Fibroblast of skin of left biceps (primary cell): ENCODE data around the gene ADRB2.

Source experiments
- DNase-seq, 2 experiments: peaks; one replicate each; pipeline ENCODE4 v3.0.0-alpha.2; 2013; ENCODE audit warnings: low read depth in 2 of 2

Gene ADRB2

DNA sequence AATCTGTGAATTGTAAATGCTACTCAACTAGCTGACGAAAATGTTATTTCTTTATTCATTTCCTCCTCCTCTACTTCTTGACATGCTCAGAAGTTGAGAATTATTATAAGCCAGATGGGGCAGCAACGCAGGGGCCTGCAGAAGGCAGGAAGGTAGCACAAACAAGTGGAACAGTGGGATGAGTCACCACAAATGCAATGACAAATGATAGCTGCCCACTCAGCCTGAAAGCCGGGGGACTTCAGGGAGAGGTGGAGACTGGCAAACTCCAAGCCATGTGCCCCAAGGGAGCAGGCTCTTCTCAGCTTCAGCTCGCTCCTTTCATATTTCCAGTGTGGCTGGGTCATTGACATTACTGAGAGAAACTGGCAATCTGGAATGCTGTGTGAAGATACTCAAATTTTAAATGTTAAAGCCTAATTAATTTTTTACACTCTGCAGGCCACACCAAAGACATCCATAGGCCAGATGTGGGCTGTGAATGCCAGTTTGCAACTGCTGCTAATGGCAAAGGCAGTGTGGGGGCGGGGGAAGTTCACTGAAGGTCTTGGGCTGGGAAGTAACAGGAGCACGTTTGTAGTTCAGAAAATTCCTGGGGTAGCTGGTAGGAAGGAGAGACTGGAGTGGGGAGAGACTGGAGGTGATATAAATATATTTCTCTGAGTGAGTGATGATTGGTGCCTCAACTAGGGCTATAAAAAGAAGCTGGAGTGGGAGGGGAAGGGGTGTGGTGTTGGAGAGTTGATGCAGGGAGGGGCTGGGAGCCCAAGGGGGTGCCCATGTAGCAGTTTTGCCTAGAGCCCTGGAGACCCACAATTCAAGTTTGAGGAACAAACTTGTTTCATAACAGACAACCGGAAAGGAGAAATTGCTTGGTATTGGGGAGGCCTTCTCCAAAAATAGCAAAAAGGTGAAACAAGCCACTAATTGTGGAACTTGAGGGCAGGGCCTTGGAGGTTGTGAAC is 20.8 kb upstream of the ADRB2 start:
- DNase-seq: no peak

DNA sequence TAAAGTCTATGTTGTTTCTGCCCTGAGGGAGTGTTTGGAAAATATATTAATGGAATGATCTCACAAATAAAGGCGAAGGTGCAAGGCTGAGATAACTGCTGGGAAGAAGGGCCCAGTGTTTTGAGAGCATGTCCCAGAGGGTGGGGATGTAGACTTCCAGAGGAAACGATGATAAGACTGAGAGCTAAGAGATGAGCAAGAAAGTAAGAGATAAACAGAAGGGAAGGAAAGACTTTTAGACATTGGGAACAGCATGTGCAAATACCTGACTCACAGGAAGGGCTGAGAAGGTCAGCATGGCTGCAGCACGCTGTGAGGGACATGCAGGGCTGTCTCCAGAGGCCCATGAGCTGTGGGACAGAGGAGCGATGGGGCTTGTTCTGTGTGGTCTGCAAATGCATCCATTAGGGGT is 19.9 kb upstream of the ADRB2 start:
- no peak for DNase-seq

DNA sequence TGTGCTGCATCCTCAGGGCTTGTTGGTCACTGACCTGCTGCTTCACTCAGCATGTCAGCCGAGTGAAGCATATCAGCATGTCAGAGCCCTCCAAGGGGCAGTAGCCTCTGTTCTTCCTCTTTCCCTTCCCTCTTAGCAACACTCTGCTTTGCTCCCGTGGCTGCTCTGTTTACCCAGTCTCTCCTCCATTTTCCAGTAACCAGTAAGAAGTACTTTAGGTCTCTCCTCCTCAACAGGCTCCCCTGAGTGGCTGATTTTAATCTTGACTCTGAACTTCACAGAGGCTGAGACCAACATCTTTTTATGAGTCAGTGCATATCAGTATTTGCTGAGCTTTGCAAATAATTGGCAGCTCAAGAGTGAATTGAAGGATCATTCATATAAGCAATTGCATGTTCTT is 18.6 kb upstream of the ADRB2 start:
- DNase-seq: no peak

DNA sequence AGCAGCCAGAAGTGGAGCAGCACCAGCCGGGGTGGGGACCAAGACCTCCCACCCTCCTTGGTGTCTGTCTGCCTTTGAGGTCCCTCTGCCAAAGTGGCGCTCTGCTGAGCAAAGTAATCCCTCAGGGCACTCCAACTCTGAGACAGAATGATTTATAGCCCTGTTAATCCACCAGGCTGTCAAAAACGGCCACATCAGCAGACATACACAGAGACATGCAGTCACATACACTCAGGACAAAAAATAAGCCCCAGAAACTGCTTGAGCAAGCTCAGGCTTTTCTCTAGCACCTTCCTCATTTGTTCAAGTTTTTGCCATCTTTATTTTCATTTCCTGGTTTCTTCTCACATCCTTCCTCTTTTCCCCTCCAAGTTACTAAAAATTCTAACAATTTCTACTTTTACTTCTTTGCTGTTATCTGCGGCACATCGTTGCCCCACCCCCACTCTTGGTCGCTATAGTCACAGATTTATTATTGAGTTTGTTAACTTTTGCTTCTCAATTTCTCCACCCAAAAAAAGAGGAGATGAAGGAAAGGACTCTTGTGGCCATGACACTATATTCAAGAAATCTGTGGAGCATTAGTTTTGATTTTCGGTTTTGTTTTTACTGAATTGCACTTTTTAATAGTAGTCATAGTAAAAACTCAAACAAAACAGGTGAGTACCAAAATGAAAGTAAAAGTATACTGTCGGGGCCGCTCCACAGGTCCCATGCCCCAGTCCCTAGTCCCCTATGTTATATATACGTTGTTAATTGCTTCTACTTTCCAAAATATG is 17.4 kb upstream of the ADRB2 start:
- no peak for DNase-seq

DNA sequence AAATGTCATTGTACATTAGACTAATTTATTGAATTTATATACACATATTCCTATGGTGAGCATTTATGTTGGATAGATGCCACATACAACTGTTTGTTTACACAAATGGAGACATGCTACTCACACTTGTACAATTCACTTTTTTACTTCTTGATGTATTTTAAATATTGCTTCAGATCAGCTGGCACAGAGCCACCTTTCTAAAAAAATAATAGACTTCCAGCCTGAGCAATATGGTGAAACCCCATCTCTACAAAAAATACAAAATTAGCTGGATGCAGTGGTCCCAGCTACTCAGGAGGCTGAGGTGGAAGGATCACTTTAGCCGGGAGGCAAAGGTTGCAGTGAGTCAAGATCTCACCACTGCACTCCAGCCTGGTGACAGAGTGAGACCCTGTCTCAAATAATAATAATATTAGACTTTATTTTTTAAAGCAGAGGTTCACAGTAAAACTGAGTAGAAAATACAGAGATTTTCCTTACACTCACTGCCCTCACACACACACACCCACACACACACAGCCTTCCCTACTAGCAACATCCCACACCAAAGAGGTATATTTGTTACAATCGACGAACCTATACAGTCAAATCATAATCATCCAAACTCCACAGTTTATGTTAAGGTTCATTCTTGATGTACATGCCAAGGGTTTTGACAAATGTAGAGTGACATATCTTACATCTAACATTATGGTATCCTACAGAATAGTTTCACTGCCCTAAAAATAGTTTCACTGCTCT is 16.5 kb upstream of the ADRB2 start:
- DNase-seq: no peak

DNA sequence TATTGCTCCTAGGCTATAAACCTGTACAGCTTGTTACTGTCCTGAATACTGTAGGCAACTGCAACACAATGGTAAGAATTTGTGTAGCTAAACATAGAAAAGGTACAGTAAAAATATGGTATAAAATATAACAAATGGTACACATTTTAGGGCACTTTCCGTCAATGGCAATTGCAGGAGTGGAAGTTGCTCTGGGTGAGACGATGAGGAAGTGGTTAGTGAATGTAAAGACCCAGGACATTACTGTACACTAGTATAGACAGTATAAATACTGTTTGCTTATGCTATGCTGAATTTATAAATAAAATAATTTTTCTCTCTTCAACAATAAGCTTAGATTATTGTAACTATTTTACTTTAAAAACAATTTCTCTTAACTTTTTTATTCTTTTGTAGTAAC is 15.6 kb upstream of the ADRB2 start:
- no peak for DNase-seq

DNA sequence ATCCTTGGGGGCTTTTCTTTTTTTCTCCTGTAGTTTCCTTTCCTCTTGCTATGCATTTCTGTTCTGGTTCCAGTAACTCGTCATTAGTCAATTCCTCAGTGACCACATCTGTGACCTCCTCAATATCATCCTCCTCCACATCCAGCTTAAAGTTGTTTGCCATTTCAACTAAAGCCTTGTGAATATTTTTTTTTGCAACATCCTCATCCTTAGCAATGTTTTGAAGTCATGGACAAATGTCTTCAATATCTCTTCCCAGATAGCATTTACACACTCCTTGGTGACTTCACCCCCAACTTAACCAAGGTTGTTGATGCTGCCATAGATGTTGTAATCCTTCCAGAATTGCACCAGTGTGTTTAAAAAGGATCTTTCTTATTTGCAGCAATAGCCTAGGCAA is 14.7 kb upstream of the ADRB2 start:
- no peak for DNase-seq

DNA sequence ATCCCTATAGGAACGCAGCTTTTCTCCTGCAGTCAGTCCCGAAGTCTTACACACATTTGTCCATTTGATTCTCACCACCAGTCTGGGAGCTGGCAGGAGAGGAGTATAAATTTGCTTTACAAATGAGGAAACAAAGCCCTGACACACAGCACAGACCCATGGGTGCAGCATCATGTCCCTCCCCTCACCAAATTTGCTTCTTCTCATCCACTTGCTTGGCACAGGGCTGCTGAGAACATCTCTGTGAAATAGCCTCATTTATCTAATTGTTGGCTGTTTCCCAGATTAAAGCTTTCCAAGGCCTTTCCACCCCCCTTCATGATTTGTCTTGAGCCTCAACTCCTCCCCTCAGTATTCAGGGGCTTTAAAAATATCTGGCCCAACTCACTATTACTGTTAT is 11.3 kb upstream of the ADRB2 start:
- no peak for DNase-seq

DNA sequence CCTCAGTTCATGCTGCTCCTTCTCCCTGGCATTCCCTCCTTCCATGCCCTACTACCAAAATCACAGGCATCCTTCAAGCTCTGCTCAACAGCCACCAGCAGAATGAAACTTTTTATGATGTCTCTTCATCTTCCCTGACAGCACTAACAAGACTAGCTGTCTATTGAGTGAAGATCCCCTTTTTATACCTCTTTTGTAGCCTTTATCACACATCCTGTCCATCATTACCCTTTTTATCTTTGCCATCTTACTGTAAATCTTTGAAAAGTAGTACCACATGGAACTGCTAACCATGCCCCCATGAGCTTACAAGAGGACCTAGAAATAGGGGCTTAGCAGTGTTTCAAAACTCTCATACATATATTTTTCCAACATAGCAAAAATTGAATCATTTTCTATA is 10.8 kb upstream of the ADRB2 start:
- DNase-seq: no peak

DNA sequence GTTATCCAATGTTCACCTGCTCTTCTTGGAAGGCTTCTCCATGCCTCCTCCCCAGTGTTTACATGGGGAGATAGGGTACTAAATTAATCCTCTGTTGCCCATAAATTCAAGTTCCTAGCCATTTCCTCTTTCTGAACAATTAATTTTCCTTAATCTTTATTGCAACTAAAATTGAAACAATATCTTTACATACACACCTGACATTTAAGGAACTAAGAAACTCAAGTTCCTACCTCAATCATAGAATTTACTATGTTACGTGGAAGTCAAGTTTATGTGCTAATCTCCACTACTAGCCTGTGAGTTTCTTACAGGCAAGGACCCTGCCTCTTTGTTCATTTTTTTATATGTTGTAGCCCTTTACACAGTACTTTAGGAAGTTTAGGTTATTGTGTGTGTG is 10.1 kb upstream of the ADRB2 start:
- DNase-seq: no peak

DNA sequence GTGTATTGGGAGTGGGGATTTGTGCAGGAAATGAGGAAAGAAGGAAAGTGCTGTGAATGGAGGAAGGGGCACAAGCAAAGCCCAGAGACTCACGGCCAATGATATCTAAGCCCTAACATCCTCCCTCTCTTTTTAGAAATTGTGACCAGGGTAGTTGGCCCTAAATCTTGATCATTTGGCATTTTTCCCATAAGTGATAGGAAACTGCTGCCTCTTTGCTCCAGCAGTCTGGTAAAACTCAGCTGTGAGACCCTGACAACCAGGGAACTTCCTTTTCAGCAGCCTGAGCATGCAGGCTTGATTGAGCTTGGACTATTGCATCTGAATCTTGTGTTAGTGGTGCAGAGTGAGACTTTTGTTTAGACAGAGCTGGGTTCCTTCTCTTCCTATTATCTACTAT is 9.6 kb upstream of the ADRB2 start:
- no peak for DNase-seq

DNA sequence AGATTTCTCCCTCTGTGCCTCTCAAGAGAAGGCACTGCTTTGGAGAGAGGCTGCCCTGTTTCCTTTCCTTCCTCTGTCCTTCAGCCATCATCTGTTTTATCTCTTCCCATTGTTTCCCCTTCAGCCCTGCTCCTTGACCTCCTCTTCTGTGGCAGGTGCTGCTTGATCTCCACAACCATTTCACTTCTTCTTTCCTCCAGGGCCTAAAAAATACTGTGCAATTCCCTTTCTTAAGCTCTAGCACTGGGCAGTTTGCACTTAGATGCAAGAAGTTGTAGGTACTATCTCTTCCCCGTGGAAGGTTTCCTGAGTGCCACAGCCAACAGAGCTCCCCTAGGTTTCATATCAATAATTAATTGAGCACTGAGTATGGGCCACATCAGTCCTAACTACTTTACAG is 8.8 kb upstream of the ADRB2 start:
- DNase-seq: no peak

DNA sequence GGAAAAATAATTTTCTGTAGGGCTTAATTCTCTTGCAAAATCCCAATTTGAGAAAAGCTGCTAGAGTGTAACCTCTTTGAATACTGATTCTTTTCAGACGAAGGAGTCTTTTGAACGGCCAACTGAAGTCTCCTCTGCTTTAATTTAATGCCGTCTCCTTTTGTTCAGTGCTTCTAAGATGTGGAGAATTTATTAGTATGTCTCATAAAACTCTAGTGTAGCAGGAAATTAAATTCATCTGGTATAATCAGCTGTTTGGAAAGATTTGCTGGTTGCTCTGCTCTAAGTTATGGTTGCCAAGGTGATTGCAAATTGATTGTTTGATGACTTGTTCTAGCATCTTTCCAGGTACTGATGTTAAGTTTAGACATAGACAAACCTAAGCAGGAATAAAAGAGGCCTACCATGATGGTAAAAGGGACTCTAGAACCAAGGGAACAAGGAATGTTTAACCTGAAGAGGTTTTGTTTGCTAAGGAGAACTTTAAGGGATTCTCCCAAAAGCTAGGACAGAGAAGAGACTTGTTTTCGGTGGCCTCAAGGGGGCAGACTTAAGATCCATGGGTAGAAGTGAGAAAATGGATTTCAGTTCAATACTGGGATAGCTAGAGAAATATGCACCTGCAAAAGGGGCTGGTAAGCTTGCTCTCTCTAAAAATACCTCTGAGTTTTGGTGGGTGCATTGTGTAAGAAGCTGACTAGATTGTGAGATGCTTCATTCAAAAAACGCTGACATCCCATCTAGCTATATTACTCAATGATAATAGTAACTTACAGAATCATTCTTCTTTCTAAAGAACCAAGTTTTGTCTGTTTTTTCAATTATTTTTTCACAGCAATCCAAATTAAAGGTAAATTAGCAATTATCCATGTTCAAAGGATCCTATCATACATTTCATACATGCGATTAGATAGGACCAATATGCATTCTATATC is 5.7 kb upstream of the ADRB2 start:
- DNase-seq: no peak

DNA sequence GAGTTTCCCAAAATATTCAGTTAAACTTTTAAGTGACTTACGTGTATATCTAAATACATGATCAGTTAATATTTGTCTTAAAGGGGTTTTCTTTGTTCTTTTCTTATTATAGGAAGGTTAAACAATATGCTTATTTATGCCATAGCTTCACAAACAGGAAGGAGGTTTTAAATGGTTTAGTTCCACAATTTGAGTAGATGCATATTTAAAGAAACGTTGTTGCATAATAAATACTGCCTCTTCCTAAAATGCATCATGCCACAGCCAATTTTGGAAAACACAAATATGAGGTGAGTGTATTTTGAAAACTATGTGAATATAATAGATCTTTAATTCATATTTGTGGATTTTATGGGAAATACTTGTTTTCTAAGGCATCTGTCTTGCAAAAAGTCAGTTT is 2.5 kb upstream of the ADRB2 start:
- DNase-seq: no peak

DNA sequence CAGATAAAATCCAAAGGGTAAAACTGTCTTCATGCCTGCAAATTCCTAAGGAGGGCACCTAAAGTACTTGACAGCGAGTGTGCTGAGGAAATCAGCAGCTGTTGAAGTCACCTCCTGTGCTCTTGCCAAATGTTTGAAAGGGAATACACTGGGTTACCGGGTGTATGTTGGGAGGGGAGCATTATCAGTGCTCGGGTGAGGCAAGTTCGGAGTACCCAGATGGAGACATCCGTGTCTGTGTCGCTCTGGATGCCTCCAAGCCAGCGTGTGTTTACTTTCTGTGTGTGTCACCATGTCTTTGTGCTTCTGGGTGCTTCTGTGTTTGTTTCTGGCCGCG is 727 bp upstream of the ADRB2 start:
- no peak for DNase-seq

DNA sequence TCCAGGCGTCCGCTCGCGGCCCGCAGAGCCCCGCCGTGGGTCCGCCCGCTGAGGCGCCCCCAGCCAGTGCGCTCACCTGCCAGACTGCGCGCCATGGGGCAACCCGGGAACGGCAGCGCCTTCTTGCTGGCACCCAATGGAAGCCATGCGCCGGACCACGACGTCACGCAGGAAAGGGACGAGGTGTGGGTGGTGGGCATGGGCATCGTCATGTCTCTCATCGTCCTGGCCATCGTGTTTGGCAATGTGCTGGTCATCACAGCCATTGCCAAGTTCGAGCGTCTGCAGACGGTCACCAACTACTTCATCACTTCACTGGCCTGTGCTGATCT is 294 bp downstream of the ADRB2 start:
- no peak for DNase-seq

DNA sequence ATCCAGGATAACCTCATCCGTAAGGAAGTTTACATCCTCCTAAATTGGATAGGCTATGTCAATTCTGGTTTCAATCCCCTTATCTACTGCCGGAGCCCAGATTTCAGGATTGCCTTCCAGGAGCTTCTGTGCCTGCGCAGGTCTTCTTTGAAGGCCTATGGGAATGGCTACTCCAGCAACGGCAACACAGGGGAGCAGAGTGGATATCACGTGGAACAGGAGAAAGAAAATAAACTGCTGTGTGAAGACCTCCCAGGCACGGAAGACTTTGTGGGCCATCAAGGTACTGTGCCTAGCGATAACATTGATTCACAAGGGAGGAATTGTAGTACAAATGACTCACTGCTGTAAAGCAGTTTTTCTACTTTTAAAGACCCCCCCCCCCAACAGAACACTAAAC is 1.3 kb downstream of the ADRB2 start:
- no peak for DNase-seq

DNA sequence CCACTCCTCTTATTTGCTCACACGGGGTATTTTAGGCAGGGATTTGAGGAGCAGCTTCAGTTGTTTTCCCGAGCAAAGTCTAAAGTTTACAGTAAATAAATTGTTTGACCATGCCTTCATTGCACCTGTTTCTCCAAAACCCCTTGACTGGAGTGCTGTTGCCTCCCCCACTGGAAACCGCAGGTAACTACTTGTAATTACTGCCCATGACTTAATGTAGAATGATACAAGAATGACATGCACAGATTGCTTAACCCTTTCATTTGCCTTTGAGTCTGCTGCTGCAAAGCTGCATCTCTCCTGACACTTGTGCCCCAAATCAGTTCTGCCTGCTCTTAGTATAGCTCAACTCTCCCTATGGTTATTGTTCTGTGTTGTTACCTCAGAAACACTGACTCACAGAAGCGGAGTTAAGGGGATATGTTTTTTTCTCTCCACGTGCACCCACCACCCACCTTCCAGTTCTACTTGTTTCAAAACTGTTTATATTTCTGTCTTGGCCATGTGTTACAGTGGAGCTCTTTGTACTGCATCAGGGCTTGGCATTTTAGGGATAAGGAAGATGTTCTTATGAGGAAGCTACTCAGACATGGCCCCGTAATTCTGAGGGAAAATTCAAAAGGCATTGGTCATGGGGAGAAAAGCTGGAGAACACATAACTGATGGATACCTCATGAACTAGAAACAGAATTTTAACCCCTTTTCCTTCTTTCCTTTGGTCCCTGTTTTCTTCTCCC is 2.3 kb downstream of the ADRB2 start:
- no peak for DNase-seq

DNA sequence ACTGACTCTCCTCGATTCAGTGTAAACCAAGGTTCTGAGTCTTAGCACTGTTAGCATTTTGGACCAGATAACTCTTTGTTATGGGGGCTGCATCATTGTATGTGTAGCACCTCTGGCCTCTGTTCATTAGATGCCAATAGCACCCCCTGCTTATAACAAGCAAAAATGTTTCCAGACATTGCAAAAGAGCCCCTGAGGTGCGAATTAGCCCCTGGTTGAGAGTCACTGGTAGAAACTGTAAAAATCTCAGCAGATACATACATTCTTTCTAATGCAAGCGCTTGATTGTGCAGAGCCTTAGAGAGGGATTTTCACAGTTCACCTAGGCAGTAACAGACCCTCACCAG is 2.8 kb downstream of the ADRB2 start:
- no peak for DNase-seq

DNA sequence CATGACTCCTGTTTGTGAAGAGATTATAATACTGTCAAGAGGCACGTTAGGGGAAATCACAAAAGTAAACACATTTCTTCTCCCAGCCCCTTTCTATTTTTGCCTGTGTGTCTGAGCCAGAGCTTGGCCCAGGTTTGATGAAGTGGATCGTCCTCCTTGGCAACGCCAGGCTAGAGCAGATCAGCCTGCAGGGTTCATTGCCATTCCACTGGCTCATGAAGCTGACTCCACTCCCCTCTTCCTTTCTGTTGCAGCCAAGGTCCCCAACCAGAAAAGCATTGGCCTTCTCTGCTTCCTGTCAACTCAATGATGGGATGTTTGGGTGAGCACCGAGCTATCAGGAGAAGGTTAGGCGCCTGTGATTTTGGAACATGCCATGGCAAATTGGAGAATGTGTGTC is 3.3 kb downstream of the ADRB2 start:
- no peak for DNase-seq

DNA sequence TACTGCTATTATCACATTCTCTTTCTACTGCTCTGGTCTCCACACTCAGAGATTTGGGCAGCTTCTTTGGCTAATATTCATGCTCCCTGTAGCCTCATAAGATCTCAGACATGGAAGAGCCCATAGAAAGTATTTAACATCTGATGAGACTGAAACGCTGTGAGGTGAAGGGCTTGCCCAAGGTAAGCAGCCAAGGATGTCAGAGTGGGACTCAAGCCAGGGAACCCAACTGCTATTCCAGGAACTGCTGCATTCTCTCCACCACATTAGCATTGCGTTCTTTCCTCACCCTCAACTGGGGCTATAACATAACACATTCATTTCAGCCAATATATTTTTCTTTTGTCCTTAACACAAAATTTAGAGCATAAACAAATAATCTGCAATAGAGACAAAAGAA is 3.8 kb downstream of the ADRB2 start:
- DNase-seq: no peak
